Endodermal cell (in vitro differentiated cells): ENCODE data around the gene CMIP. TPM values are rescaled to one million over a fixed set of nuclear protein-coding genes. Genes with fewer than 3 reads are reported as not detected.

Experiments used
- DNase-seq: peaks from one replicate; pipeline ENCODE4 v3.0.0-alpha.2; 2017
- H3K27ac ChIP-seq: 2 replicates; pipeline ENCODE4 v1.5.1; 2013; ENCODE audit warnings: mild to moderate bottlenecking, low read depth, low read length, moderate library complexity
- H3K27me3 ChIP-seq: 2 replicates; pipeline ENCODE4 v1.6.1; 2013; ENCODE audit warnings: mild to moderate bottlenecking, low read length, moderate library complexity; ENCODE audit not compliant: insufficient read depth, control insufficient read depth, poor library complexity, severe bottlenecking
- H3K36me3 ChIP-seq: 2 replicates; pipeline ENCODE4 v1.7.0; 2013; ENCODE audit warnings: mild to moderate bottlenecking, low read length, moderate library complexity; ENCODE audit not compliant: control insufficient read depth, insufficient read depth
- H3K4me1 ChIP-seq: one replicate; pipeline ENCODE4 v1.7.0; 2013; ENCODE audit warnings: low read length; ENCODE audit not compliant: control insufficient read depth, insufficient read depth
- H3K4me3 ChIP-seq: 2 replicates; pipeline ENCODE4 v1.5.1; 2013; ENCODE audit warnings: mild to moderate bottlenecking, low read length, moderate library complexity
- H3K9ac ChIP-seq: 2 replicates; pipeline ENCODE4 v1.6.1; 2013; ENCODE audit warnings: mild to moderate bottlenecking, low read length, moderate library complexity; ENCODE audit not compliant: poor library complexity, severe bottlenecking; ENCODE audit errors: extremely low read depth
- H3K9me3 ChIP-seq: 2 replicates; pipeline ENCODE4 v1.6.1; 2013; ENCODE audit warnings: mild to moderate bottlenecking, low read length, moderate library complexity; ENCODE audit not compliant: control insufficient read depth
- H3K27ac Mint-ChIP-seq: 2 replicates; pipeline ENCODE4 v1.8.0; 2020; ENCODE audit warnings: mixed read lengths
- H3K27me3 Mint-ChIP-seq: 2 replicates; pipeline ENCODE4 v1.8.0; 2021; ENCODE audit warnings: mild to moderate bottlenecking, mixed read lengths; ENCODE audit not compliant: insufficient read depth
- H3K36me3 Mint-ChIP-seq: 2 replicates; pipeline ENCODE4 v1.8.0; 2020; ENCODE audit warnings: low read depth, mixed read lengths
- H3K4me1 Mint-ChIP-seq: 2 replicates; pipeline ENCODE4 v1.8.0; 2020; ENCODE audit warnings: mixed read lengths
- H3K4me3 Mint-ChIP-seq: 2 replicates; pipeline ENCODE4 v1.8.0; 2020; ENCODE audit warnings: mild to moderate bottlenecking, moderate library complexity, mixed read lengths
- H3K9me3 Mint-ChIP-seq: 2 replicates; pipeline ENCODE4 v1.8.0; 2020; ENCODE audit warnings: mild to moderate bottlenecking, mixed read lengths
- WGBS, 2 experiments: methylation state at CpG; one replicate each; pipeline versions ENCODE4 v1.1.5 to v1.1.7; 2013; ENCODE audit warnings: missing lambda C conversion rate in 2 of 2, mixed read lengths in 1 of 2; ENCODE audit not compliant: insufficient coverage in 1 of 2, insufficient read length in 1 of 2; 5-methylcytosine and 5-hydroxymethylcytosine counted together
- total RNA-seq, 2 donors: library from RNA; stranded (reverse); fragmentation: NEBNext Ultra II Directional in 1 of 2; extraction: Animal tissue kit (Norgen Biotek cat#: 25700) in 1 of 2; gene quantifications; 2 replicates in 1 of 2; 3 replicates in 1 of 2; pipeline ENCODE4 v1.2.1, GENCODE V29; 2021
- TF ChIP-seq, protein P1 (sequence below): fragments of 200-600 bp; sonication (generic); conservative IDR thresholded peaks from 2 replicates; pipeline ENCODE4 v1.5.0; 2021; ENCODE audit warnings: antibody characterized with exemption, mild to moderate bottlenecking

The CMIP gene
- total RNA-seq, 2 donors from 2014 or later: 64.0 to 64.7 TPM

DNA sequence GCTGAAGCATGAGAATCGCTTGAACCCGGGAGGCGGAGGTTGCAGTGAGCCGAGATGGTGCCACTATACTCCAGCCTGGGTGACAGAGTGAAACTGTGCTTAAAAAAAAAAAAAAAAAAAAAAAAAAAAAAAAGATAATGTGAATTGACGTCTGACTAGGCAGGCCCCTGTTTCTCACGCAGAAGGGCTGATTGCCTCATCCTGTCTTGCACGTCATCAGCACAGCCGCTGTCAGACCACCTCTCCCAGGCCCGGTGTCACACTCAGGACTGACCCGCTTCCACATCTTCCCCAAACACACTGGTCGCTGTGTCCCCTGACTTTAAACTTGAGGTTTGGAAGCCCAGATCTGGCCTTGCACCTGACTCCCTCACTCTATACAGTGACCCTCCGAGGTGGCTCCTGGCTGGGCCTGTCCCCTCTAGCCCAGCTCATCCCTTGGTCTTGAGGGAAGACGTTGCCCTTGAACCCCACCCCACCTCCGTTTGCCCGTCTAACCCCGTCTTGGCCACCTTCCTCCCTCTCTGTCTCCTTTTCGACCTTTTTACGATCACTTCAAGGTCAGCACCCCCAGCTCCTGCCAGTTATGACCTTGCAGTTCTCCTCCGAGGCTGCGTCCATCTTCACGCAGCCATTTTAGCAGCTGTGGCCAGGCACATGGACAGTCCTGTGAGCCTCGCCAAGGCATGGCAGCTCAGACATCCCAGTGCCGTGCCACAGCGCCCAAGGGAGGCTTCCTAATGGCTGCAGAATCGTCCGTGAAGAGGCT, 184.6 kb downstream of the CMIP start:
- no peak overlapping the region for H3K27ac Mint-ChIP-seq
- H3K9me3 ChIP-seq: no peaks in the 10 kb centered on the region
- H3K36me3 ChIP-seq: no peaks in the 10 kb centered on the region
- H3K4me1 ChIP-seq: peaks cover 20% of the 10 kb centered on the region
- H3K9ac ChIP-seq: no peak overlapping the region
- DNase-seq: no peak
- H3K36me3 Mint-ChIP-seq: no peaks in the 10 kb centered on the region
- no peak overlapping the region for H3K27ac ChIP-seq
- no peak overlapping the region for H3K4me3 ChIP-seq
- TF ChIP-seq, protein P1, sequence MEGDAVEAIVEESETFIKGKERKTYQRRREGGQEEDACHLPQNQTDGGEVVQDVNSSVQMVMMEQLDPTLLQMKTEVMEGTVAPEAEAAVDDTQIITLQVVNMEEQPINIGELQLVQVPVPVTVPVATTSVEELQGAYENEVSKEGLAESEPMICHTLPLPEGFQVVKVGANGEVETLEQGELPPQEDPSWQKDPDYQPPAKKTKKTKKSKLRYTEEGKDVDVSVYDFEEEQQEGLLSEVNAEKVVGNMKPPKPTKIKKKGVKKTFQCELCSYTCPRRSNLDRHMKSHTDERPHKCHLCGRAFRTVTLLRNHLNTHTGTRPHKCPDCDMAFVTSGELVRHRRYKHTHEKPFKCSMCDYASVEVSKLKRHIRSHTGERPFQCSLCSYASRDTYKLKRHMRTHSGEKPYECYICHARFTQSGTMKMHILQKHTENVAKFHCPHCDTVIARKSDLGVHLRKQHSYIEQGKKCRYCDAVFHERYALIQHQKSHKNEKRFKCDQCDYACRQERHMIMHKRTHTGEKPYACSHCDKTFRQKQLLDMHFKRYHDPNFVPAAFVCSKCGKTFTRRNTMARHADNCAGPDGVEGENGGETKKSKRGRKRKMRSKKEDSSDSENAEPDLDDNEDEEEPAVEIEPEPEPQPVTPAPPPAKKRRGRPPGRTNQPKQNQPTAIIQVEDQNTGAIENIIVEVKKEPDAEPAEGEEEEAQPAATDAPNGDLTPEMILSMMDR: no peak
- no peaks in the 10 kb centered on the region for H3K27me3 Mint-ChIP-seq
- H3K4me1 Mint-ChIP-seq: peaks cover 20% of the 10 kb centered on the region
- H3K4me3 Mint-ChIP-seq: no peak overlapping the region
- WGBS, 2 experiments: 94 to 95% methylated on average over 26 of the region's 26 CpGs
- no peaks in the 10 kb centered on the region for H3K9me3 Mint-ChIP-seq
- no peaks in the 10 kb centered on the region for H3K27me3 ChIP-seq

DNA sequence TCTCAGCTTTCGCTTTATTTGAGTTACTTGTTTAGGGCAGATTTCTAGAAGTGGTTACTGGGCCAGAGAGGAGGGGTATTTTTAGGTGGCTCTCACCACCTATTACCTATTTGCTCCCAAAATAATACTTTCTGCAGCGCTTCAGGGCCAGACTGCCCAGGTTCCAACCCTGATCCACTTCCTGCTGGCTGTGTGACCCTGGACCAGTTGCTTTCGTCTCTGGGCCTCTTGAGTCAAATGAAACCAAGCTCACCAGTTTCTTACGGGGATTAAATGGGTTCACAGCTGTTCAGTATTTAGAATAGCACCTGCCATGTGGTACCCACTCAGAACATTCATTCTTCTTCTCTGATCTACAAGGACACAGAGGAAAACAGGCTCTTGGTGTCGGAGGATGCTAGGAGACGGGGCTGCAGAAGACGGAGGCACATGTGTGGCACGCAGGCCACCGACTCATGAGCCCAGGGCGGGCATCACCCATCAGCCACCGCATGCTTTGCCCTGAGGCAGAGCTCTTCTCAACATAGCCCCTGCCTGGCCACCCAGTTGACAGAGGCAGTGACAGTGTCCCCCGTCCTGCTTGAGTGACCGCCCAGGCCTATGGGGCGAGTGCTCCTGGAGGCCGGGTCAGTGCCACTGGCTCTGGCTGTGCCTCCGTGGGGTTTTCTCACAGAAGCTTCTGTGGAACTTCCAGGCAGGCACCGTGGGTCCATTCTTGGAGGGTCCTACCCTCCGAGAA, 185.5 kb downstream of the CMIP start:
- no peaks in the 10 kb centered on the region for H3K9me3 Mint-ChIP-seq
- DNase-seq: no peak
- Histone ChIP-seq H3K9me3 (no peaks in the 10 kb centered on the region), H3K36me3 (no peaks in the 10 kb centered on the region), H3K27me3 (no peaks in the 10 kb centered on the region), H3K4me1 (peaks cover 26% of the 10 kb centered on the region), H3K9ac (no peak overlapping the region), H3K4me3 (no peak overlapping the region), H3K27ac (no peak overlapping the region)
- 89 to 95% methylated on average over 11 to 18 of the region's 18 CpGs for WGBS, 2 experiments
- H3K4me3 Mint-ChIP-seq: no peak overlapping the region
- no peaks in the 10 kb centered on the region for H3K27me3 Mint-ChIP-seq
- H3K4me1 Mint-ChIP-seq: peaks cover 29% of the 10 kb centered on the region
- H3K36me3 Mint-ChIP-seq: no peaks in the 10 kb centered on the region
- TF ChIP-seq, protein P1: no peak
- no peak overlapping the region for H3K27ac Mint-ChIP-seq

DNA sequence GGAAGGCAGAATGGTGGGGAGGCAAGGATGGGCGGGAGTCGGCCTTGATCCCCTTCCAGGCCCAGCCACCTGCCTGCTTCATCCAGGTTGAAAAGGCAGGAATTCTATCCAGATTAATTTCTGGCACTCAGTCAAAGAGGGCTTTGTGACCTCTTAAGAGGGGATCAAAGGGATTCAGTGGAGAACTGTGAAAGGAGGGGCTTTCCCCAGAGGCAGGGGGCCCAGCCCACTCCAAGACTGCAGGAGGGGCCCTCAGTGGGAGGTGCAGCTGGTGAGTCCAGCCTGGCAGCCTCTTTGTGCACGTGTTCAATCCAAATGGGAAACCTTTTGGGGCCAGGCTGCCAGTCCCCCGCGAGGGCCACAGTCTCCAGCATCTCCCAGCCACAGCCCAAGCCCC, 186.0 kb downstream of the CMIP start:
- Histone ChIP-seq H3K4me3 (no peak overlapping the region), H3K9me3 (no peaks in the 10 kb centered on the region), H3K27ac (no peak overlapping the region), H3K4me1 (peaks cover 31% of the 10 kb centered on the region), H3K36me3 (no peaks in the 10 kb centered on the region), H3K9ac (no peak overlapping the region), H3K27me3 (no peaks in the 10 kb centered on the region)
- TF ChIP-seq, protein P1: no peak
- Mint-ChIP-seq H3K27ac (peak overlapping the region; percentile 49), H3K36me3 (no peaks in the 10 kb centered on the region), H3K4me1 (peaks cover 34% of the 10 kb centered on the region), H3K27me3 (no peaks in the 10 kb centered on the region), H3K9me3 (no peaks in the 10 kb centered on the region), H3K4me3 (no peak overlapping the region)
- DNase-seq: no peak
- 17 to 66% methylated on average over 1 to 5 of the region's 5 CpGs for WGBS, 2 experiments
